Liver (tissue), 10 donors: ENCODE data around the gene CDK8. TPM values are rescaled to one million over a fixed set of nuclear protein-coding genes. Genes with fewer than 3 reads are reported as not detected.

Experiments
- DNase-seq: peaks from one replicate; pipeline ENCODE4 v3.0.0-alpha.2; 2017; ENCODE audit warnings: low spot score
- H3K27ac ChIP-seq, 2 donors: one replicate each; pipeline ENCODE4 v1.7.0; 2013; ENCODE audit warnings: inconsistent platforms in 2 of 2, low read length in 2 of 2, control low read depth in 1 of 2, low read depth in 1 of 2, mild to moderate bottlenecking in 1 of 2
- H3K27me3 ChIP-seq, 4 donors: one replicate each; pipeline versions ENCODE4 v1.6.1 to v1.7.0; 2013; ENCODE audit warnings: low read length in 3 of 4, inconsistent platforms in 1 of 4, mild to moderate bottlenecking in 1 of 4, moderate library complexity in 1 of 4; ENCODE audit not compliant: control insufficient read depth in 4 of 4, insufficient read depth in 4 of 4
- H3K36me3 ChIP-seq, 4 donors: one replicate each; pipeline versions ENCODE4 v1.6.1 to v1.7.0; 2013; ENCODE audit warnings: low read length in 3 of 4, mild to moderate bottlenecking in 3 of 4, low read depth in 1 of 4, moderate library complexity in 1 of 4; ENCODE audit not compliant: control insufficient read depth in 4 of 4, insufficient read depth in 3 of 4
- H3K4me1 ChIP-seq, 4 donors: one replicate each; pipeline versions ENCODE4 v1.6.1 to v1.7.0; 2013; ENCODE audit warnings: low read length in 3 of 4, mild to moderate bottlenecking in 3 of 4, moderate library complexity in 1 of 4; ENCODE audit not compliant: control insufficient read depth in 4 of 4, insufficient read depth in 4 of 4
- H3K4me3 ChIP-seq, 3 donors: one replicate each; pipeline versions ENCODE4 v1.6.1 to v1.7.0; 2013; ENCODE audit warnings: low read length in 3 of 3, control low read depth in 1 of 3, low read depth in 1 of 3, mild to moderate bottlenecking in 1 of 3
- H3K9ac ChIP-seq, 2 donors: one replicate each; pipeline ENCODE4 v1.7.0; 2013; ENCODE audit warnings: low read length in 2 of 2, mild to moderate bottlenecking in 2 of 2, moderate library complexity in 2 of 2, control low read depth in 1 of 2, low read depth in 1 of 2
- H3K9me3 ChIP-seq, 4 donors: one replicate each; pipeline versions ENCODE4 v1.6.1 to v1.7.0; 2013; ENCODE audit warnings: low read length in 3 of 4; ENCODE audit not compliant: control insufficient read depth in 4 of 4
- CTCF ChIP-seq: fragments of 150-350 bp; IDR thresholded peaks from 2 replicates; pipeline ENCODE4 v1.5.1; 2017; ENCODE audit warnings: improper control_type of control experiment, low read depth, low read length; ENCODE audit not compliant: missing input control
- EGR1 ChIP-seq, 2 donors: IDR thresholded peaks; 2 replicates each; pipeline ENCODE4 v1.6.1; 2016 to 2018; ENCODE audit warnings: antibody characterized with exemption in 2 of 2, low read depth in 2 of 2
- FOXA1 ChIP-seq: IDR thresholded peaks from 2 replicates; pipeline ENCODE4 v1.6.1; 2016; ENCODE audit warnings: antibody characterized with exemption
- FOXA2 ChIP-seq: IDR thresholded peaks from 2 replicates; pipeline ENCODE4 v1.6.1; 2016; ENCODE audit warnings: antibody characterized with exemption
- HNF4A ChIP-seq, 2 donors: conservative IDR thresholded peaks; 2 replicates each; pipeline ENCODE4 v1.6.1; 2016; ENCODE audit warnings: antibody characterized with exemption in 2 of 2, mild to moderate bottlenecking in 2 of 2
- HNF4G ChIP-seq: IDR thresholded peaks from 2 replicates; pipeline ENCODE4 v1.6.1; 2016; ENCODE audit warnings: antibody characterized with exemption
- JUND ChIP-seq, 2 donors: IDR thresholded peaks; 2 replicates each; pipeline ENCODE4 v1.6.1; 2016; ENCODE audit warnings: antibody characterized with exemption in 2 of 2
- NR2F2 ChIP-seq: IDR thresholded peaks from 2 replicates; pipeline ENCODE4 v1.6.1; 2016; ENCODE audit warnings: antibody characterized with exemption
- RAD21 ChIP-seq, 2 donors: IDR thresholded peaks; 2 replicates each; pipeline ENCODE4 v1.6.1; 2016; ENCODE audit warnings: antibody characterized with exemption in 2 of 2, mild to moderate bottlenecking in 2 of 2
- REST ChIP-seq: IDR thresholded peaks from 2 replicates; pipeline ENCODE4 v1.6.1; 2016; ENCODE audit warnings: antibody characterized with exemption, mild to moderate bottlenecking
- SP1 ChIP-seq: IDR thresholded peaks from 2 replicates; pipeline ENCODE4 v1.6.1; 2018; ENCODE audit warnings: antibody characterized with exemption, mild to moderate bottlenecking
- TAF1 ChIP-seq: conservative IDR thresholded peaks from 2 replicates; pipeline ENCODE4 v1.6.1; 2016; ENCODE audit warnings: antibody characterized with exemption, mild to moderate bottlenecking
- YY1 ChIP-seq: IDR thresholded peaks from 2 replicates; pipeline ENCODE4 v1.6.1; 2016; ENCODE audit warnings: antibody characterized with exemption, mild to moderate bottlenecking
- ZBTB33 ChIP-seq: IDR thresholded peaks from 2 replicates; pipeline ENCODE4 v1.6.1; 2016; ENCODE audit warnings: antibody characterized with exemption
- WGBS: extraction: QIAGEN DNeasy Blood & Tissue Kit; methylation state at CpG from one replicate; pipeline ENCODE4 v1.1.7; 2013; 5-methylcytosine and 5-hydroxymethylcytosine counted together
- polyA plus RNA-seq, 2 donors: library from polyadenylated mRNA; stranded (reverse) in 1 of 2; unstranded in 1 of 2; fragments of 200-250 nt in 1 of 2; fragments of >200 nt in 1 of 2; fragmentation: Nextera tagmentation in 1 of 2; extraction: Ambion mirVana in 1 of 2; gene quantifications; one replicate each; pipeline versions ENCODE4 v1.2.1 to v1.2.3, GENCODE V29; 2013 to 2015
- small RNA-seq: library from RNA; depleted of rRNA; stranded (forward); fragments of <200 nt; gene quantifications from one replicate; pipeline ENCODE3, GENCODE V24; 2014
- total RNA-seq, 2 donors: library from RNA; depleted of rRNA; stranded (reverse); fragments of >200 nt; gene quantifications; one replicate each; pipeline ENCODE4 v1.2.3, GENCODE V29; 2014
- TF ChIP-seq, protein P1 (sequence below): IDR thresholded peaks from 2 replicates; pipeline ENCODE4 v1.6.1; 2016; ENCODE audit warnings: antibody characterized with exemption
- TF ChIP-seq, protein P2 (sequence below): IDR thresholded peaks from 2 replicates; pipeline ENCODE4 v1.6.1; 2016; ENCODE audit warnings: antibody characterized with exemption
- donor health status: healthy.
- donor health status: healthy.
- donor health status: healthy.
- donor health status: healthy.
- donor health status: healthy.

The CDK8 gene
- total and polyA plus RNA-seq, 4 donors, result 3.3 to 10.8 (median 6.8) TPM

DNA sequence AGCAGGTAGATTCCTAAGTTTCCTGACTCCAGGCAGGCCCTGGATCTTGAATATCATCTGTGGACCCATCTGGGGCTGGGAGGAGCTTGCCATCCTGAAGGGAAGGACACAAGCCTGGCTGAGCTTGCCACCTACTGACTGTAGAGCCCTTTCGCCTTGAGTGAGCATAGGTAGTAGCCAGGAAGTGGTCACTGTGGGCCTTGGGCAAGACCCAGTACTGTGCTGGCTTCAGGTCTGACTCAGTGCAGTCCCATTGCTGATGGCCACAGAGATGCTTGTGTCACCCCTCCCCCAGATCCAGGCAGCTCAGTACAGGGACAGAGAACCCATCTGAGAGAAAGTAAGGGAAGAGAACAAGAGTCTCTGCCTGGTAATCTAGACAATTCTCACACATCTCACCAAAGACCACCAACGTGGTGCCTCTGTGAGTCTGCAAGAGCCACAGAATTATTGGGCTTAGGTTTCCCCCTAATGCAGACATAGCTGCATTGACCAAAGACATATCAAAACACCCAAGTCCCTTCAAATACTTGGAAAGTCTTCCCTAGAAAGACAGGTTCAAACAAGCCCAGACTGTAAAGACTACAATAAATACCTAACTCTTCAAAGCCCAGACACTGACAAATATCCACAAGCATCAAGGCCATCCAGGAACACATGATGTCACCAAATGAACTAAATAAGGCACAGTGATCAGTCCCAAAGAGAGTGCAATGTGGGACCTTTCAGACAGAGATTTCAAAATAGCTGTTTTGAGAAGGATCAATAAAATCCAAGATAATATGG lies 195.3 kb downstream of the CDK8 start:
- Histone ChIP-seq H3K36me3 (no peaks in the 10 kb centered on the region), H3K4me1 (no peaks in the 10 kb centered on the region), H3K9ac (no peak overlapping the region), H3K27me3 (peaks cover 0 to 6% (median 0%) of the 10 kb centered on the region in 4 donors), H3K27ac (no peak overlapping the region), H3K9me3 (peaks cover 0 to 8% (median 7%) of the 10 kb centered on the region in 4 donors), H3K4me3 (no peak overlapping the region)
- no peak for TF ChIP-seq RAD21 (IDR thresholded peaks at IDR 0.05)
- no peak for TF ChIP-seq HNF4A (conservative IDR thresholded peaks at IDR 0.05)
- no peak for TF ChIP-seq JUND (IDR thresholded peaks at IDR 0.05)
- no peak for TF ChIP-seq CTCF
- TF ChIP-seq FOXA1, result no peak
- no peak for TF ChIP-seq SP1
- TF ChIP-seq YY1, result no peak
- no peak for TF ChIP-seq EGR1 (IDR thresholded peaks at IDR 0.05; ENCODE audit: low read depth in 2 of 2)
- TF ChIP-seq NR2F2, result no peak
- TF ChIP-seq, protein P1, sequence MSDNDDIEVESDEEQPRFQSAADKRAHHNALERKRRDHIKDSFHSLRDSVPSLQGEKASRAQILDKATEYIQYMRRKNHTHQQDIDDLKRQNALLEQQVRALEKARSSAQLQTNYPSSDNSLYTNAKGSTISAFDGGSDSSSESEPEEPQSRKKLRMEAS, result no peak
- no peak for TF ChIP-seq FOXA2
- no peak for TF ChIP-seq ZBTB33
- TF ChIP-seq TAF1, result no peak
- no peak for TF ChIP-seq HNF4G
- TF ChIP-seq, protein P2, sequence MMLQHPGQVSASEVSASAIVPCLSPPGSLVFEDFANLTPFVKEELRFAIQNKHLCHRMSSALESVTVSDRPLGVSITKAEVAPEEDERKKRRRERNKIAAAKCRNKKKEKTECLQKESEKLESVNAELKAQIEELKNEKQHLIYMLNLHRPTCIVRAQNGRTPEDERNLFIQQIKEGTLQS, result no peak
- no peak for TF ChIP-seq REST
- DNase-seq, result no peak
- WGBS, result 61% methylated on average over 2 of the region's 2 CpGs

Small RNAs within 50 kb of the gene (small RNA-seq; reads per million reads assigned to genes)
- not detected for gene RF02271

Other genes starting within 250 kb of the CDK8 start
- gene SHISA2, start 202.1 kb upstream of the CDK8 start, total RNA-seq, result 1 to 10 TPM in 1 of 2 donors, under 1 TPM in 1; under 0.01 to 2.1 TPM
- not detected for gene SHISA2, start 202.1 kb upstream of the CDK8 start, polyA plus RNA-seq
- 10 to 100 TPM; 21.2 to 21.9 TPM for gene RNF6, start 31.8 kb upstream of the CDK8 start, total RNA-seq
- gene RNF6, start 31.8 kb upstream of the CDK8 start, polyA plus RNA-seq, result 1 to 10 TPM; 8.1 to 8.4 TPM